ENCODE data around the gene GREB1L.

GREB1L gene

DNA sequence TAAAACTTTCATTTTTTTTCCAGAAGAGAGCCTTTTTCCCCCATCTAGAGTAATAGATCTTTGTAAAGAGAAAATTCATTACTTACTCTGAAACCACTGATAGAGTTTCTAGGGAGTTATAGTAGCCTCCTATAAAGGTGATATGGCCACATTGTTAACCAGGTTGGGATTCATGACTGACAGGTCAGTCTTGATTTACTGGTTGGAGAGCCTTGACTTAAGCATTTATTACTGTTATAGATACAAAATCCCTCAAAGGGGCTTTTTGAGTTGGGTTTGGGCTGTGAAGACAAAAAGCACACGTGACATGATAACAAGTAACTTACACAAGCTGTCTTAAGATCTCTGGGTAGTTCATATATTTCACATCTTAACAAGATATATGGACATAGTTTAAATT, 141.0 kb downstream of the GREB1L start:
- no peaks in the 10 kb centered on the region for H3K9me3 ChIP-seq (ENCODE audit: insufficient read depth, low read length)
- TF ChIP-seq EZH2phosphoT487 (IDR thresholded peaks at IDR 0.05; ENCODE audit: low read depth): no peak
- TF ChIP-seq, protein P1, sequence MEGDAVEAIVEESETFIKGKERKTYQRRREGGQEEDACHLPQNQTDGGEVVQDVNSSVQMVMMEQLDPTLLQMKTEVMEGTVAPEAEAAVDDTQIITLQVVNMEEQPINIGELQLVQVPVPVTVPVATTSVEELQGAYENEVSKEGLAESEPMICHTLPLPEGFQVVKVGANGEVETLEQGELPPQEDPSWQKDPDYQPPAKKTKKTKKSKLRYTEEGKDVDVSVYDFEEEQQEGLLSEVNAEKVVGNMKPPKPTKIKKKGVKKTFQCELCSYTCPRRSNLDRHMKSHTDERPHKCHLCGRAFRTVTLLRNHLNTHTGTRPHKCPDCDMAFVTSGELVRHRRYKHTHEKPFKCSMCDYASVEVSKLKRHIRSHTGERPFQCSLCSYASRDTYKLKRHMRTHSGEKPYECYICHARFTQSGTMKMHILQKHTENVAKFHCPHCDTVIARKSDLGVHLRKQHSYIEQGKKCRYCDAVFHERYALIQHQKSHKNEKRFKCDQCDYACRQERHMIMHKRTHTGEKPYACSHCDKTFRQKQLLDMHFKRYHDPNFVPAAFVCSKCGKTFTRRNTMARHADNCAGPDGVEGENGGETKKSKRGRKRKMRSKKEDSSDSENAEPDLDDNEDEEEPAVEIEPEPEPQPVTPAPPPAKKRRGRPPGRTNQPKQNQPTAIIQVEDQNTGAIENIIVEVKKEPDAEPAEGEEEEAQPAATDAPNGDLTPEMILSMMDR (IDR thresholded peaks at IDR 0.05; ENCODE audit: low read depth, low read length): no peak
- peaks cover 5% of the 10 kb centered on the region; the same call in 1 of the 2 replicates for H3K27me3 ChIP-seq (ENCODE audit: low read depth, low read length)
- no peak overlapping the region for H2AFZ ChIP-seq (ENCODE audit: low read depth, low read length)
- H3K36me3 ChIP-seq (replicated peaks; ENCODE audit: low read depth, low read length): no peaks in the 10 kb centered on the region
- H4K20me1 ChIP-seq (ENCODE audit: insufficient read depth, low read length): no peaks in the 10 kb centered on the region
- no peak overlapping the region for H3K4me3 ChIP-seq (ENCODE audit: low read length)
- H3K79me2 ChIP-seq (ENCODE audit: low read length): no peaks in the 10 kb centered on the region
- H3K4me2 ChIP-seq (ENCODE audit: low read length): no peak overlapping the region
- no peaks in the 10 kb centered on the region for H3K4me1 ChIP-seq (ENCODE audit: low read length)
- H3K27ac ChIP-seq (ENCODE audit: low read length): no peak overlapping the region
- H3K9ac ChIP-seq (ENCODE audit: low read length): no peak overlapping the region

DNA sequence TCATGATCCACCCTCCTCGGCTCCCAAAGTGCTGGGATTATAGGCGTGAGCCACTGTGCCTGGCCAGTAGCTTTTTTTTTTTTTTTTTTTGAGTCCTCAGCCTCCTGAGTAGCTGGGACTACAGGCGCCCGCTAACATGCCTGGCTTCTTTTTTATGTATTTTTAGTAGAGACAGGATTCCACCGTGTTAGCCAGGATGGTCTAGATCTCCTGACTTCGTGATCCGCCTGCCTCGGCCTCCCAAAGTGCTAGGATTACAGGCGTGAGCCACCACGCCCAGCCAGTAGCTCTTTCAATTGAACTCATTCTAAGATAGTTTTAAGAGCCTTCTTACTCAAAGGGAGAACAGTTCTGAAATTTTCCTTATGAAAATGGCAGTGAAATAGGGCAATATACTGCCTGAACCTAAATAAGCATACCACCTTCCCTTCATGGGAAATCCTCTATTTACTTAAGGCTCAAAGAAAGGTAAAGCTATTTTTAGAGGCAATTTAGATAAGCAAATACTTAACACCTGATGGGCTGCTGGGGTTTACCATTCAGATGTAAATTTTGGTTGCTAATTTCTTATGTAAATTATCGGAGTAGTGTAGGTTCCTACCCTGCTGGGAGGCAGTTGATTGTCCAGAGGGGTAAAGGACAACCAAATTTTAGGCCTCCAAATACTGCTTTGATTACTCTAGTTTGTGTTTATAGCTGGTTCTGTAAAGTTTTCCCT, 144.7 kb downstream of the GREB1L start:
- Histone ChIP-seq H3K9ac (ENCODE audit: low read length) (no peak overlapping the region), H2AFZ (ENCODE audit: low read depth, low read length) (no peak overlapping the region), H3K4me1 (ENCODE audit: low read length) (no peaks in the 10 kb centered on the region), H4K20me1 (ENCODE audit: insufficient read depth, low read length) (no peaks in the 10 kb centered on the region), H3K9me3 (ENCODE audit: insufficient read depth, low read length) (no peaks in the 10 kb centered on the region), H3K27ac (ENCODE audit: low read length) (no peak overlapping the region), H3K4me3 (ENCODE audit: low read length) (no peak overlapping the region), H3K79me2 (ENCODE audit: low read length) (no peaks in the 10 kb centered on the region), H3K4me2 (ENCODE audit: low read length) (no peak overlapping the region), H3K27me3 (ENCODE audit: low read depth, low read length) (peaks cover 5% of the 10 kb centered on the region; the same call in 1 of the 2 replicates), H3K36me3 (replicated peaks; ENCODE audit: low read depth, low read length) (no peaks in the 10 kb centered on the region)
- TF ChIP-seq EZH2phosphoT487 (IDR thresholded peaks at IDR 0.05; ENCODE audit: low read depth): no peak
- TF ChIP-seq, protein P1 (IDR thresholded peaks at IDR 0.05; ENCODE audit: low read depth, low read length): no peak

DNA sequence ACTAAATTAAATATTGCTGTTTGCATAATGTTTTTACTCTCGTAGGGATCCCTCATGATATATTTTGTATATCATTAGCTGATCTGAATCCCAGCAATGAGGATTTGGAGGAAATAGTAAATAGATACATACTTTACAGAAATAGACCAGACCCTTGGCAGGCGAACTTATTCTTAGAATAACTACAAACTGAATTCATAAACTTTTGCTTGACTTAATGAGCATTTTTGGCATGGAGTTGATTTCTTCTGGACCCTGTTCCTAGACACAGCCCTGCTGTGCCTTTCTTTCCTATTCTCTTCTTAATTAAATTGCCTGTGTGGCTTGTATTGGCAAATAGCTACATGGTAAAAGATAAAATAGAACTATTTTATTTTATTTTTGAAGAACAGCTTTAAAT, 145.9 kb downstream of the GREB1L start:
- no peaks in the 10 kb centered on the region for H4K20me1 ChIP-seq (ENCODE audit: insufficient read depth, low read length)
- no peak overlapping the region for H3K9ac ChIP-seq (ENCODE audit: low read length)
- H3K27me3 ChIP-seq (ENCODE audit: low read depth, low read length): peaks cover 5% of the 10 kb centered on the region; the same call in 1 of the 2 replicates
- H3K36me3 ChIP-seq (replicated peaks; ENCODE audit: low read depth, low read length): no peaks in the 10 kb centered on the region
- no peak overlapping the region for H3K27ac ChIP-seq (ENCODE audit: low read length)
- no peak overlapping the region for H3K4me2 ChIP-seq (ENCODE audit: low read length)
- H2AFZ ChIP-seq (ENCODE audit: low read depth, low read length): no peak overlapping the region
- H3K9me3 ChIP-seq (ENCODE audit: insufficient read depth, low read length): no peaks in the 10 kb centered on the region
- H3K4me3 ChIP-seq (ENCODE audit: low read length): no peak overlapping the region
- TF ChIP-seq, protein P1 (IDR thresholded peaks at IDR 0.05; ENCODE audit: low read depth, low read length): no peak
- no peak for TF ChIP-seq EZH2phosphoT487 (IDR thresholded peaks at IDR 0.05; ENCODE audit: low read depth)
- H3K79me2 ChIP-seq (ENCODE audit: low read length): no peaks in the 10 kb centered on the region
- H3K4me1 ChIP-seq (ENCODE audit: low read length): no peaks in the 10 kb centered on the region

DNA sequence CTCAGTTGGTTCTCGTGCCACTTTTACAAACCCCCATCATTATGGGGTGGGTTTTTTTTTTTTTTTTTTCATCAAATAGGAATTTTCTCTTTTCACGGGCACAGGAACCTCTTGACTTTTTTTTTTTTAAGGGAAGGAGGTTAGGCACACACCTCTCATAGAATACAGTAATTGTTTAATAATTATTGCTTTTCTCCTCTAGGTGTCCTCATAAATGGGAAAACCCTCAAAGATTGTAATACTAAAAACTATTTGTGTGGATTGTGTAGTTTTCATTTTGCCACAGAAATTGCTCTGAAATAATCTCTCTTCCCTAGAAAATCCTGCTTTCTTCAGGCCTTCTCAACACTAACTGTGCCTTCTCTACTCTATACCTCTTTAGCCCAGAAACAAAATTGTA, 147.3 kb downstream of the GREB1L start:
- Histone ChIP-seq H3K27ac (ENCODE audit: low read length) (no peak overlapping the region), H3K79me2 (ENCODE audit: low read length) (no peaks in the 10 kb centered on the region), H3K27me3 (ENCODE audit: low read depth, low read length) (no peaks in the 10 kb centered on the region), H3K4me3 (ENCODE audit: low read length) (no peak overlapping the region), H3K36me3 (replicated peaks; ENCODE audit: low read depth, low read length) (no peaks in the 10 kb centered on the region), H2AFZ (ENCODE audit: low read depth, low read length) (0 out of 2 replicates have a peak overlapping the region, but pooled peaks have one; percentile 6), H3K4me2 (ENCODE audit: low read length) (no peak overlapping the region), H3K9ac (ENCODE audit: low read length) (no peak overlapping the region), H3K4me1 (ENCODE audit: low read length) (no peaks in the 10 kb centered on the region), H3K9me3 (ENCODE audit: insufficient read depth, low read length) (no peaks in the 10 kb centered on the region), H4K20me1 (ENCODE audit: insufficient read depth, low read length) (no peaks in the 10 kb centered on the region)
- TF ChIP-seq, protein P1 (IDR thresholded peaks at IDR 0.05; ENCODE audit: low read depth, low read length): no peak; the same call in 1 of the 2 replicates
- no peak for TF ChIP-seq EZH2phosphoT487 (IDR thresholded peaks at IDR 0.05; ENCODE audit: low read depth)

Measured in OCI-LY3 (cell line).